Prostate gland (tissue), 2 donors: ENCODE results near the gene LMAN2L.

Experiments
- CTCF ChIP-seq, 4 experiments: fragments of 200-600 bp in 2 of 4; fragments of 450-650 bp in 2 of 4; sonication (generic) in 2 of 4; IDR thresholded peaks; 1 replicate in 3 of 4; 2 replicates in 1 of 4; pipeline ENCODE4 v1.5.1; 2016 to 2019; ENCODE audit warnings: antibody characterized with exemption in 4 of 4, mild to moderate bottlenecking in 2 of 4, moderate library complexity in 2 of 4
- POLR2A ChIP-seq: fragments of 450-650 bp; IDR thresholded peaks from one replicate; pipeline ENCODE4 v1.6.1; 2016; ENCODE audit warnings: antibody characterized with exemption, mild to moderate bottlenecking
- POLR2AphosphoS5 ChIP-seq: sonication (generic); formaldehyde crosslinking; IDR thresholded peaks from one replicate; pipeline ENCODE4 v1.6.1; 2017; ENCODE audit warnings: antibody characterized with exemption

GRCh38 chr2:96692094-96692971, 47.5 kb downstream of the LMAN2L start:
- TF ChIP-seq CTCF (IDR thresholded peaks at IDR 0.05) (no peak), POLR2A (no peak), POLR2AphosphoS5 (no peak)
